Cardiac septum (tissue), 1 donor: ENCODE results near the gene HMCN1. TPM values are rescaled to one million over a fixed set of nuclear protein-coding genes. Genes with fewer than 3 reads are reported as not detected.

ENCODE experiments used
- DNase-seq: peaks from one replicate; pipeline ENCODE4 v3.0.0-alpha.2; 2020; ENCODE audit warnings: low spot score
- intact Hi-C: fragments of 100-400 bp; cut with DNase I; formaldehyde crosslinking; loops from one replicate; pipeline ENCODE4 v1.14.0; 2022
- total RNA-seq: library from RNA; stranded (reverse); fragmentation: NEBNext Ultra II Directional; extraction: Animal tissue kit (Norgen Biotek cat#: 25700); gene quantifications from one replicate; pipeline ENCODE4 v1.2.1, GENCODE V29; 2021
- donor health status: DM: no; HTN: no; CAD: no.

Gene HMCN1
- total RNA-seq, 1 donor from 2014 or later, result 7.3 TPM

- intact Hi-C loops, result no loop called here
- no peak for DNase-seq
These were observed 103.5 kb downstream of the HMCN1 start for GRCh38 chr1:185837711-185838110.

GRCh38 chr1:185838111-185838510 lies 103.9 kb downstream of the HMCN1 start:
- DNase-seq, result no peak

DNA sequence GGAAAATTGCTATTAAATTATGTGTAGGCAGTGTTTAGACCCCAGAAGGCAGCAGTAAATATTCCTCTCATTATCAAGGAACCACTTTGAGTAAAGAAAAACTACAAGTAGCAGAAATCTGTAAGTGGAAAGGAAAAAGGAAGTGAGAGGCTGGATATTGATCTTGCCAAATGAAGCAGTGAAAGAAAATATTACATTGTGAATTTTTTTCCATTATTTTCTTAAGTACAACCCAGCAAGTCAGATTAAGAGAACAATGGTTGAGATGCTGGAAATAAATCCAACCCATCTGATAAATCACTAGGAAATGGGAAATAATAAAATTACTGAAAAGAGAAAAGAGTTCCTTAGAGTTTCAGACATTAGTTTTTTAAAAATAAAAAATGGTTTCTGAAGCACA lies 106.7 kb downstream of the HMCN1 start:
- DNase-seq, result no peak
- intact Hi-C loops, result no loop called here

More at GRCh38 chr1:185838111-185838510, 103.9 kb downstream of the HMCN1 start:
- intact Hi-C loops, result no loop called here

- no peak for DNase-seq
- intact Hi-C loops, result no loop called here
These were observed 109.2 kb downstream of the HMCN1 start for GRCh38 chr1:185843297-185843869.

DNA sequence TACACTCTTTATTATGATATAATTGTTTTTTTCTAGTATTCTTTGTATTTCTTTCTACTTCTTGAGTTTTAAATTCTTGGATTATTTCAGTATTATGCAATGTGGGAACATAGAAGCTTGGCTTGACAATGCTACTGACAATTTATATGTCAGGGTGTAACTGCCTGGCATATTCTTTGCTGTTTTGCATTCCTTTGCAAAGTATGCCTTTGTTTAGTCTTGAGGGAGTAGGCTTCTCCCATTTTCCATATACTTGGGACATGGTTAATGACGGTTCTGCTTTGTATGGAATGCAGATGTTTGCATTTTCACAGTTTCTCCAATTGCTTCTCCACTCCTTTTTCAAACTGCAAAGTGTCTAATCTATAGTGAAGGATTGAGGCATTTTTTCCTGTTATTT lies 109.8 kb downstream of the HMCN1 start:
- DNase-seq, result no peak
- intact Hi-C loops, result no loop called here

DNA sequence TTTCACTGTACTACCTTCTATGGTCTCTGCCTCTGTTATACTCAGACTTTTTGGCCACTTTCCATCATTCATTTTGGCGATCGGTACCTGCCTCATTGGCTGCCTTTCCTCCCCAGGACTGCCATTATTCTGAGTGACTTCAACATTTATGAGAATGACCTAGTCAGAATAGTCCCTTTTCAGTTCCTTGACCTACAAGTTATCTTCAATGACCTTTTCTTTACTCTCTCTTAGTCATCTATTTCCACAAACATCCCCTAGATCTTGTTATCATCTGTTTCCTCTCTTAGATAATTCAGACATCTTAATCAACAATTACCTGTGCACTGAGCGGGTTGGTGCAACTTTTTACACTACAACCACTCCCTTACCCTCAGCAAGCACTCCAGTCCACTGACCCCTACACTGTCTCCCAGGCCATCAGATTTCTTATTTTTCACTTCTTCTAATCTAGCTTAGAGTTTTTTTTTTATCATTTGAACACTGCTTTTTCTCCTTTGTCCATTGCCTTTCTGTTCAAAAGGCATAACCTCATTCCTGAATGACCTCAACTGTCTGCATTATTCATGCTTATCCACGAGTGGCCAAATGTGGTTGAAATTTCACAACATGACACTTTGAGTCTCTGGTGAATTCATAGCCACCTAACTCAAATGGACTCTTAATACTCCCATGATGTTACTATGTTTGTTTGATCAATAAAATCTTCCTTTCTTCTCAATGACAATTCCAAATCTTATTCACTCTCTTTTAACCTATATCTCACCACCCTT lies 112.7 kb downstream of the HMCN1 start:
- intact Hi-C loops, result no loop called here
- no peak for DNase-seq

GRCh38 chr1:185849014-185849413 lies 114.8 kb downstream of the HMCN1 start:
- DNase-seq, result no peak
- intact Hi-C loops, result no loop called here

GRCh38 chr1:185850366-185850765 lies 116.2 kb downstream of the HMCN1 start:
- DNase-seq, result no peak
- intact Hi-C loops, result no loop called here

GRCh38 chr1:185853739-185854138 lies 119.5 kb downstream of the HMCN1 start:
- DNase-seq, result no peak
- intact Hi-C loops, result no loop called here

DNA sequence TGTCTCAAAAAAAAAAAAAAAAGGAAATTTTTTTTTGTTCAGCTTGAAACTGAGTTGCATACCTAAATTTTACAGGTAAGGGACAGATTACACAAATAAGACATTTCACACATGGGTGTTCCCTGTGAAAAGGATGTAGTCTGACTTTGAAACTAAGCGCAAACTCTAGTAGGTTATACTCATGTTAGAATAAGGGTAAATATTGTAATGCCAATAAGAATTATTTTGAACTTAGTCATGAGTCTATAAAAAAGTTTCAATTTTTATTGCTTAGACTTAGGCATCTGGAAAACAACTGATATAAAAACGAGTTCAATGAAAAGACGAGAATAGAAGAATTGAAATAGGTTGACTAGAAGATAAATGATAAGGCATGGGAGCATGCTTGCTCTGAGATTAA lies 122.3 kb downstream of the HMCN1 start:
- no peak for DNase-seq
- intact Hi-C loops, result no loop called here

GRCh38 chr1:185857442-185857841 lies 123.3 kb downstream of the HMCN1 start:
- no peak for DNase-seq
- intact Hi-C loops, result no loop called here

DNA sequence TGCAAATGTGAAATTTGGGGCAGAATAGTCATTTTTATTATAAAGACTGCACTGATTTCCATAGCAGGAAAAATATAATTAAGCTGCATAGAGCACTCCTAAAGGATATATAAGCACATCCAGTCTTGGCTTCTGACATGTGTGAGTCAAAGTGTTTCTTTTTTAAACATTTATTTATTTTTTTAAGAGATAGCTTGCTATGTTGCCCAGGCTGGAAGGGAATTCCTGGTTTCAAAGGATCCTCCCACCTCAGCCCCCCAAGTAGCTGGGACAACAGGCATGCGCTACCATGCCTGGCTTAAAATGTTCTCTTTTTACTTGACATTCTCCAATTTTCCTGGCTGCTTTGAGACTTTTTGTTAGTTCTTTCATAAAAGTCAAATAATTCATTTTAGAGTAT lies 126.1 kb downstream of the HMCN1 start:
- no peak for DNase-seq
- intact Hi-C loops, result no loop called here

DNA sequence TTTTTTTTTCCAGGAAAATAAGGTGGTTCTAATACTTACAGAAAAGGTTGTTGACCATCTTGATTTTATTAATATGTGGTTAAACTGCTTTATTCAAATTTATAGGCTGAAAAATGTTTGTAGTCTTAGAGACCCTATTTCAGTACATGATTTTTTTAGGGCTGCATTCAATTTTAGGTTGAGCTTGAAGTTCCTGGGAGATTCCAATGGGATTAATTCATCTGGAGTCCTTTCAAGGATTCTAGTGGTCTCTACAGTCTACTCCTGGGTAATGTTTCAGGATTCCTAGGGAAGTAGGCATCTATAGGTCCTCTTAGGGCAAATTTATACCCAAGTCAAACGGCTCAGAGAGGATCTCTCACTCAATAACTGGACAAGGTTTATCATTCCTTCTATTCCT lies 126.7 kb downstream of the HMCN1 start:
- intact Hi-C loops, result no loop called here
- no peak for DNase-seq

DNA sequence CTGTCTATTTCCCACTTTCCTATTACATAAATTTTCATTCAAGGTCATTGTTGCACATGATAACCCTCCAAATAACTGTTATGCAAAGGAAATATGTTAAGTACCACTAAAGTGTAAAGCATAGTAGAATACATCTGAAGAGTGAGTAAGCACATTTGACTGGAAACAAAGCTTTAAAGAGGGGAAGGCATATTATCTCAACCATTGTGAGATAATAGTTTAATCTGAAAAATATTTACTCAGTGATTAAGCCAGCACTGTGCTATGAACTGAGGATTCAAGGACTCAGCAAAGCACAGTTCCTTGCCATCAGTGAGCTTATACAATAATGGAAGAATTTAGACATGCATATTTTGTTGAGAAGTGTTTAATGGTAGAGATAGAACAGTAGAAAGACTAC lies 127.4 kb downstream of the HMCN1 start:
- DNase-seq, result no peak
- intact Hi-C loops, result no loop called here

- DNase-seq, result no peak
- intact Hi-C loops, result no loop called here
These were observed 128.0 kb downstream of the HMCN1 start for GRCh38 chr1:185862235-185862634.

- DNase-seq, result no peak
- intact Hi-C loops, result no loop called here
These were observed 130.1 kb downstream of the HMCN1 start for GRCh38 chr1:185864331-185864730.

DNA sequence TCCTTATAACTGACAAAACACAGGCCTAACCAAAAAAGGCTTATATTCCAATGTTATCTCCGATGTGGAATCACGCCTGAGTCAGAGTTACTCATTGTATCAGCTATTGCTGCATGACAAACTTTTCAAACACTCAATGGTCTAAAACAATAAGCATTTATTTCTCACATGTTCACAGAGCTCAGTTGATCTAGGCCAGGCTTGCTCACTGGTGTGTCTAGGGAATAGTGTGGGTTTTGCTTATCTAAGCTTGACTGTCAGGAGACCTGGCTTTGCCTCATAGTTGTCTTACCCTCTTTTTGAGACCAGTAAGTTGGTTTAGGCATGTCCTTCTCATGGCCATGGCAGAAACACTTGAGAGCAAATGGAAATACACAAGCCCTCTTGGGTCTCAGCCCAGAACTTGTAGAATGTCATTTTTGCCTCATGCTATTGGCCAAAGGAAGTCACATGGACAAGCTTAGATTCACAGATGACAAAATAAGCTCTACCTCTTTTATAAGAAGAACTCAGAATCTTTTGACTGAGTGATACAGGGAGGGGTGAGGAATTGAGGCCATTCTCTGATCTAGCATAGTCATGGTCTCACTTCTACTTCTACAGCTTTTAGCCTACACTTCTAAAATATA lies 130.8 kb downstream of the HMCN1 start:
- intact Hi-C loops, result no loop called here
- no peak for DNase-seq

GRCh38 chr1:185869590-185869989 lies 135.4 kb downstream of the HMCN1 start:
- DNase-seq, result no peak
- intact Hi-C loops, result no loop called here

- no peak for DNase-seq
- intact Hi-C loops, result no loop called here
These were observed 137.5 kb downstream of the HMCN1 start for GRCh38 chr1:185871627-185872150.

DNA sequence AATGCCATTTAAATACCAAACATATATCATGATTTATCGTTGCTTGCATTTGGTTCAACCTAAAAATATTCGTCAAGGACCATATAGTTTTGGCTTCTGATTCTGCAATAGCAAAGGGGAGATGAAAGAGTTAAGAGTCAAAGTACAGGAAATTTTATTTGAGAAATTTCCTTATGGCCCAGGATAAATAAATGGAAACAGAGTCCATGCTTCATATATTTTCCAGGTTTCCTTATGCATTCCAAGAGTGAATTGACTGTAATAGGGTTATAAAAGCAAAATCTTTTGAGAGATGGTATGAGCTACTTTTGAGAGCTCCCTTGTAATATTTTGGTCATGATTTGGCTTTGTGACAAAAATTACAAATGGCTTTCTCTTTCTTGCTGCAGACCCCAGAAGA lies 140.1 kb downstream of the HMCN1 start:
- DNase-seq, result no peak

DNA sequence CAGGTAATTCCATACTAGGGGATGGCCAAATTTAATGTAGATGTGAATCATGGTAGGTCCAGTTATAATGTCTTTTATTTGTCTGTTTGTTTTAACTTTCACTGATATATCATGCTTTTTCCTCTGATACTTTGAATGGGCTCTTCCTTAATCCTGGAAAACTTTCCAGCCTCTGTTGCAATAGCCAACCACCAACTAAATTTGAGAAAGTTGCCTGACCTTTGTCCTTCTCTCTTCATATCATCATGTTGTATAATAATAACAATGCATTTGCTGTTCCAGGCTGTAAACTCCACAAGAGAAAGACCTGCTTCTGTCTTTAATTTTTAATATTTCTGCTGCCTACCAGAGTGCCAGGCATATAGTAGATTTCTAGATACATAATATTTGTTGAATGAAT lies 146.1 kb downstream of the HMCN1 start:
- intact Hi-C loops, result no loop called here
- no peak for DNase-seq

More for the DNA sequence above, 140.1 kb downstream of the HMCN1 start:
- intact Hi-C loops, result no loop called here
